ENCODE measurements around the gene SBF1. TPM values are rescaled to one million over a fixed set of nuclear protein-coding genes. Genes with fewer than 3 reads are reported as not detected.

The SBF1 gene
- total RNA-seq, 3 donors from 2014 or later (not counting 1 experiment from before 2014, with no cell fraction given), result 235 to 284 (median 242) TPM

DNA sequence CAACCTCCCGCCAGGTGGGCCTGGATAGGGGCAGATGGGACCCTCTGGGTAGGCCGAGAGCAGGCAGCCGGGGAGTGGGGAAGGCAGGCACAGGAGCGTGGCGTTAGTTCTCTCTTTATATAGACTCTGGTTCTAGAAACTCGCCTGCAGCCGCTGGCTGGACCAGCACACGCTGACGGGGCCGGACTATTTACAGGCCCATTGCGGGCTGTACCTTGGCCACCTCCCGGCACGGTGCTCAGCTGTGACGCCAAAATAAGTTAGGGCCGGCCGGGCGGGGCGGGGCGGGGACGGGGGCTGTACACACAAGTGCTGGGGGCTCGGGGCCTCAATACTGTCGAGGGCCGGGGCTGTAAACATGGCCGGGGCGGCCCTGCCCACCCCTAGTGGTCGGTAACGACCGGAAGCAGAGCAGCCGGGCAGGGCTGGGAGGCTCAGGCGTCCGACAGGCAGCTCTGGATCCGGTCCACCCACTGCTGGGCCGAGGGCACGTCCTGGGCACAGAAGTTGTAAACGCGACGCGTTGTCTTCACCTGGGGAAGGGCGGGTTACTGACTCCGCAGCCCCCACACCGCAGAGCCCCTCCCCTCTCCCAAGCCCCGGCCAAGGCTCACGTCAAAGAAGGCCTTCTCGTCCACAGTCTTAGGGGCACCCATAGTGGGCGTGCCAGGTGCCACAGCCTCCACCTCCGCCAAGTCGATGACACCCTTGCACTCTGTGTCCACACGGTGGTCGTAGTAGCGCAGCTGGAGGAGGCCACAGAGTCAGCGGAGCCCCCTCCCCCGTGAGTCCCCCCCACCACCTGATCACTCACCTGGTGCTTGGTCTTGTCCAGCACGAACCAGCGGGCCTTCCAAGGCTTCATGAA is 27.9 kb downstream of the SBF1 start:
- intact Hi-C loops (cut with micrococcal nuclease), result no loop called here
- Histone ChIP-seq H3K27ac (ENCODE audit: low read length) (peak overlapping the region; percentile 58), H3K27me3 (ENCODE audit: control insufficient read depth, insufficient read depth, low read length) (no peaks in the 10 kb centered on the region), H3K9me3 (ENCODE audit: control insufficient read depth, insufficient read depth, low read length) (no peaks in the 10 kb centered on the region), H3K4me3 (ENCODE audit: low read length) (no peak overlapping the region), H3K36me3 (ENCODE audit: control insufficient read depth, insufficient read depth, low read length) (peaks cover 40% of the 10 kb centered on the region), H3K4me1 (ENCODE audit: control insufficient read depth, insufficient read depth, low read length) (peaks cover 68% of the 10 kb centered on the region)
- peak overlapping the region; percentile 87 to 90 for H3K27ac Mint-ChIP-seq
- H3K4me1 Mint-ChIP-seq, result peaks cover 49 to 50% of the 10 kb centered on the region in 2 donors
- no peak for ATAC-seq
- H3K9me3 Mint-ChIP-seq, result no peaks in the 10 kb centered on the region
- no peak for TF ChIP-seq CTCF (IDR thresholded peaks at IDR 0.05)
- DNase-seq, result no peak
- 93% methylated on average over 54 of the region's 54 CpGs for WGBS (ENCODE audit: insufficient coverage)
- no peaks in the 10 kb centered on the region for H3K27me3 Mint-ChIP-seq (ENCODE audit: low read depth in 2 of 2)
- H3K36me3 Mint-ChIP-seq, result peaks cover 17% of the 10 kb centered on the region
- no peak overlapping the region for H3K4me3 Mint-ChIP-seq

DNA sequence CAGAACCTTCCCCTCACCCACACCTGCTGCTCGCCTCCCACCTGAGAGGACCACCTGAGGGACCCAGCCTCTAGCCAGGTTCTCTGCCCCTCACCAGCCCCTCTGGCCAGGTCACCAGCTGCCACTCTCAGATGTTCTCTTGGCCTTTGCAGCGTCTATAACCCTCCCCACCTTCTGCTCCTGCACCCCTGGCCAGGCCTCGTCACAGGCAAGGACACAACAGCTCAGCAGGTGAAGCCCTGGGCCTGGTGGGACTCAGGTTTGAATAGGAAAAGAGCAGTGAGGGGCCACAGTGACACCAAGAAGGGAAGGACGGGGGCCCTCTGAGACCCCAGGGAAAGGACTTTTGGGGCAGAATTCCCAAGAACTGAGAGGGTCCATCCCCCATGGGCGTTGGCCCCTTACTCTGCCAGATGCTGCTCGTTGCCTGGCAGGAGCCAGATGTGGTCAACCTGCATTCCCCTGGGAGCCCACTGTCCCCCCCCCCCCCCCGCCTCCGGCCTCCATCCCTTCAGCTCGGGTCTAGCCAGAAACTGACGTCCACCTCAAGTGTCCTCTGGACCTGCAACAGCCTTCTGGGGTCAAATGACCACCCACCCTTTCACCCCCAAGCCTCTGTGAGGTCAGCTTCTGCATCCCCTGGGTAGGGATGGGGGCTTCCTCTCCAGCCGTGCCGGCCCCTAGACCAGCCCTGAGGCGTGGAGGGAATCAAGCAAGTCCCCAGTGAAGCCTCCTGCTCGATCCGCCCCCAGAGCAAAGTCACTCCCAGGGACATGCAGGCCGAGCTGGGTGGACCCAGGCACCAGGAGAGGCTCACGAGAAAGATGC is 28.7 kb downstream of the SBF1 start:
- H3K4me1 Mint-ChIP-seq, result peaks cover 43 to 54% of the 10 kb centered on the region in 2 donors
- H3K27me3 Mint-ChIP-seq (ENCODE audit: low read depth in 2 of 2), result no peaks in the 10 kb centered on the region
- intact Hi-C loops (cut with micrococcal nuclease), result no loop called here
- peaks cover 41% of the 10 kb centered on the region for H3K36me3 ChIP-seq (ENCODE audit: control insufficient read depth, insufficient read depth, low read length)
- 89% methylated on average over 15 of the region's 17 CpGs for WGBS (ENCODE audit: insufficient coverage)
- ATAC-seq (no peak), DNase-seq (no peak)
- no peaks in the 10 kb centered on the region for H3K27me3 ChIP-seq (ENCODE audit: control insufficient read depth, insufficient read depth, low read length)
- H3K4me3 ChIP-seq (ENCODE audit: low read length), result no peak overlapping the region
- no peak for TF ChIP-seq CTCF (IDR thresholded peaks at IDR 0.05)
- peak overlapping the region; percentile 71 for H3K4me3 Mint-ChIP-seq
- H3K36me3 Mint-ChIP-seq, result peaks cover 10% of the 10 kb centered on the region
- H3K27ac ChIP-seq (ENCODE audit: low read length), result peak overlapping the region; percentile 91
- no peaks in the 10 kb centered on the region for H3K9me3 ChIP-seq (ENCODE audit: control insufficient read depth, insufficient read depth, low read length)
- H3K27ac Mint-ChIP-seq, result peak overlapping the region; percentile 85 to 90
- H3K9me3 Mint-ChIP-seq, result no peaks in the 10 kb centered on the region
- peaks cover 68% of the 10 kb centered on the region for H3K4me1 ChIP-seq (ENCODE audit: control insufficient read depth, insufficient read depth, low read length)

DNA sequence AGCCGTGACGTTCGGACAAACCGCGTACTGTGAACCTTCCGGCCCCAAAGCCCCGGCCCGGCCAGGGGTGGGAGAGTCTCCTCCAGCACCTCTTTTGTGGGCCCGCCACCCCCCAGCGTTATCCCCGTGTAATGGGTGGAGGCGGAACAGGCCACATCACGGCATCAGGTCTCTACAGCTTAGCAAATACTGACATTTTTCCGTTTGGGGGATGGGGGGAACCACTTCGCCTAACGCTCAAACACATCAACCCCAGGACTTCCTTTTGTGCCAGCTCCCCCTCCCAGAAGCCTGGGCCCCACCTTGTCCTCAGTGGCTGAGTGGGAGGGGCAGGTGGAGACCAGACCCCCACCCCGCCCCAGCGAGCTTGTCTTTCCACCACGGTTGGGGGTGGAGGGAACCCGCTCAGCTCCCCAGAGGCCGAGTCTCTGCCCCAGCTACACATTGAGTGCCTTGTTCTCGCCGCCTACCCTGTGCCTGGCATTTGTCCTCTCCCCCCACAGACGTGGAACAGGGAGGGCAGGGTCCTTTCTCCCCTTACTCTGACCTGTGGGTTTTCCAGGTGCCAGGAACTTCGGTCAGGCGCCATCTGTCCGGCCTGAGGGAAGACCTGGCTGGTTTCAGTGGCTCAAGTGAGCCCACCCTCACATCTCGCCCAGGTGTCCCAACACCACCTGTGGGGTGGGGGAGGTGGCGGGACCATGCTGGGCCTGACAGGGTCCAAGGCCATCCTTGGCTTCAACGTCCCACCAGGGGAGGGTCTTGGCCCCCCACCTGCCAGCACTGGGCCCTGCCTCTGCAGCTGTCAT is 29.6 kb downstream of the SBF1 start:
- no peaks in the 10 kb centered on the region for H3K27me3 Mint-ChIP-seq (ENCODE audit: low read depth in 2 of 2)
- peak; percentile 43 to 68 for DNase-seq
- peak overlapping the region; percentile 91 for H3K27ac ChIP-seq (ENCODE audit: low read length)
- H3K4me3 ChIP-seq (ENCODE audit: low read length), result no peak overlapping the region
- peaks cover 41 to 54% of the 10 kb centered on the region in 2 donors for H3K4me1 Mint-ChIP-seq
- WGBS (ENCODE audit: insufficient coverage), result 32% methylated on average over 29 of the region's 30 CpGs
- peaks cover 7% of the 10 kb centered on the region for H3K36me3 Mint-ChIP-seq
- peaks cover 43% of the 10 kb centered on the region for H3K36me3 ChIP-seq (ENCODE audit: control insufficient read depth, insufficient read depth, low read length)
- peak; percentile 61 to 71 (median 63) for ATAC-seq
- intact Hi-C loops (cut with micrococcal nuclease), result no loop called here
- H3K4me3 Mint-ChIP-seq, result peak overlapping the region; percentile 71
- no peaks in the 10 kb centered on the region for H3K27me3 ChIP-seq (ENCODE audit: control insufficient read depth, insufficient read depth, low read length)
- H3K27ac Mint-ChIP-seq, result peak overlapping the region; percentile 85 to 90
- H3K9me3 Mint-ChIP-seq, result no peaks in the 10 kb centered on the region
- no peaks in the 10 kb centered on the region for H3K9me3 ChIP-seq (ENCODE audit: control insufficient read depth, insufficient read depth, low read length)
- no peak for TF ChIP-seq CTCF (IDR thresholded peaks at IDR 0.05)
- H3K4me1 ChIP-seq (ENCODE audit: control insufficient read depth, insufficient read depth, low read length), result peaks cover 68% of the 10 kb centered on the region
